HepG2 (cell line): ENCODE measurements around the gene SNX15. TPM values are rescaled to one million over a fixed set of nuclear protein-coding genes. Genes with fewer than 3 reads are reported as not detected.

ENCODE experiments used
- ARNT2 ChIP-seq: sonication (generic); formaldehyde crosslinking; IDR thresholded peaks from 2 replicates; pipeline ENCODE4 v1.8.0; 2022; ENCODE audit warnings: mild to moderate bottlenecking, low read depth, missing genetic modification reagents, moderate library complexity
- CHD4 ChIP-seq: fragments of 200-600 bp; sonication (generic); IDR thresholded peaks from 2 replicates; pipeline ENCODE4 v1.7.0; 2017; ENCODE audit warnings: mild to moderate bottlenecking, low read length, borderline replicate concordance
- DMAP1 ChIP-seq: IDR thresholded peaks from 2 replicates; pipeline ENCODE4 v1.6.1; 2016
- DRAP1 ChIP-seq: IDR thresholded peaks from 2 replicates; pipeline ENCODE4 v1.6.1; 2016; ENCODE audit warnings: missing genetic modification reagents, missing compliant biosample characterization
- ERF ChIP-seq: IDR thresholded peaks from 2 replicates; pipeline ENCODE4 v1.6.1; 2018; ENCODE audit warnings: missing biosample characterization, missing genetic modification reagents
- EZH2 ChIP-seq: conservative IDR thresholded peaks from 2 replicates; pipeline ENCODE4 v1.6.1; 2012; ENCODE audit warnings: mild to moderate bottlenecking, low read depth, low read length, moderate library complexity
- GATAD2A ChIP-seq: IDR thresholded peaks from 2 replicates; pipeline ENCODE4 v1.6.1; 2016
- HDAC2 ChIP-seq: sonication (generic); formaldehyde crosslinking; IDR thresholded peaks from 2 replicates; pipeline ENCODE4 v1.4.0; 2020; ENCODE audit warnings: missing genetic modification reagents
- HMG20B ChIP-seq: conservative IDR thresholded peaks from 2 replicates; pipeline ENCODE4 v1.6.1; 2016; ENCODE audit warnings: missing genetic modification reagents, missing compliant biosample characterization
- HMGXB4 ChIP-seq, 2 experiments: sonication (generic) in 1 of 2; formaldehyde crosslinking in 1 of 2; IDR thresholded peaks; 2 replicates each; pipeline versions ENCODE4 v1.4.0 to v1.6.1; 2018 to 2020; ENCODE audit warnings: missing genetic modification reagents in 2 of 2, borderline replicate concordance in 1 of 2, low read depth in 1 of 2, mild to moderate bottlenecking in 1 of 2, missing biosample characterization in 1 of 2
- MED13 ChIP-seq: sonication (generic); formaldehyde crosslinking; IDR thresholded peaks from 2 replicates; pipeline ENCODE4 v1.5.0; 2020; ENCODE audit warnings: missing genetic modification reagents
- NFKB2 ChIP-seq: sonication (generic); formaldehyde crosslinking; IDR thresholded peaks from 2 replicates; pipeline ENCODE4 v1.4.0; 2020; ENCODE audit warnings: missing genetic modification reagents, borderline replicate concordance
- NFKBIZ ChIP-seq: IDR thresholded peaks from 2 replicates; pipeline ENCODE4 v1.6.1; 2018; ENCODE audit warnings: missing genetic modification reagents, missing compliant biosample characterization
- ONECUT2 ChIP-seq: sonication (generic); formaldehyde crosslinking; IDR thresholded peaks from 2 replicates; pipeline ENCODE4 v1.4.0; 2020; ENCODE audit warnings: missing genetic modification reagents
- PATZ1 ChIP-seq: sonication (generic); formaldehyde crosslinking; IDR thresholded peaks from 2 replicates; pipeline ENCODE4 v1.4.0; 2020; ENCODE audit warnings: missing genetic modification reagents
- PHF20 ChIP-seq: sonication (generic); formaldehyde crosslinking; IDR thresholded peaks from 2 replicates; pipeline ENCODE4 v1.5.0; 2020; ENCODE audit warnings: mild to moderate bottlenecking, missing genetic modification reagents
- POLR2A ChIP-seq, 2 experiments: IDR thresholded peaks; 2 replicates each; pipeline ENCODE4 v1.6.1; 2011; ENCODE audit warnings: low read depth in 2 of 2, low read length in 2 of 2, mild to moderate bottlenecking in 1 of 2, moderate library complexity in 1 of 2; ENCODE audit not compliant: insufficient read depth in 1 of 2
- POLR2AphosphoS2 ChIP-seq: IDR thresholded peaks from 2 replicates; pipeline ENCODE4 v1.6.1; 2011; ENCODE audit warnings: low read depth, low read length, improper control_type of control experiment
- SNAPC2 ChIP-seq: sonication (generic); formaldehyde crosslinking; IDR thresholded peaks from 2 replicates; pipeline ENCODE4 v1.8.1; 2022; ENCODE audit warnings: mild to moderate bottlenecking, missing genetic modification reagents
- SP1 ChIP-seq, 2 experiments: fragments of 450-650 bp in 1 of 2; sonication (generic) in 1 of 2; formaldehyde crosslinking in 1 of 2; IDR thresholded peaks; 2 replicates each; pipeline versions ENCODE4 v1.4.0 to v1.6.1; 2016 to 2020; ENCODE audit warnings: missing genetic modification reagents in 1 of 2
- SRF ChIP-seq: IDR thresholded peaks from 2 replicates; pipeline ENCODE4 v1.6.1; 2011; ENCODE audit warnings: mild to moderate bottlenecking, low read depth, low read length, moderate library complexity
- TEAD3 ChIP-seq: optimal IDR thresholded peaks from 2 replicates; pipeline ENCODE3; 2016; ENCODE audit warnings: borderline replicate concordance
- ZEB1 ChIP-seq: IDR thresholded peaks from 2 replicates; pipeline ENCODE4 v1.6.1; 2012; ENCODE audit warnings: mild to moderate bottlenecking, low read depth, inconsistent platforms; ENCODE audit not compliant: insufficient replicate concordance
- ZNF225 ChIP-seq: sonication (generic); formaldehyde crosslinking; IDR thresholded peaks from 2 replicates; pipeline ENCODE4 v1.4.0; 2020; ENCODE audit warnings: mild to moderate bottlenecking, missing genetic modification reagents
- ZNF292 ChIP-seq: sonication (generic); formaldehyde crosslinking; IDR thresholded peaks from 2 replicates; pipeline ENCODE4 v1.8.1; 2022; ENCODE audit warnings: mild to moderate bottlenecking, low read depth, missing genetic modification reagents, borderline replicate concordance
- ZNF639 ChIP-seq: conservative IDR thresholded peaks from 2 replicates; pipeline ENCODE4 v1.6.1; 2018; ENCODE audit warnings: missing genetic modification reagents
- ZNF7 ChIP-seq: IDR thresholded peaks from 2 replicates; pipeline ENCODE4 v1.6.1; 2016; ENCODE audit warnings: missing biosample characterization, missing genetic modification reagents
- ZNF746 ChIP-seq: sonication (generic); formaldehyde crosslinking; IDR thresholded peaks from 2 replicates; pipeline ENCODE4 v1.8.0; 2022; ENCODE audit warnings: mild to moderate bottlenecking, missing genetic modification reagents
- ZNF749 ChIP-seq: sonication (generic); formaldehyde crosslinking; IDR thresholded peaks from 2 replicates; pipeline ENCODE4 v1.8.0; 2022; ENCODE audit warnings: mild to moderate bottlenecking, missing genetic modification reagents, moderate library complexity, borderline replicate concordance
- polyA plus RNA-seq, 8 experiments: library from polyadenylated mRNA; depleted of rRNA in 3 of 8; stranded (reverse) in 7 of 8; unstranded in 1 of 8; fragments of >200 nt; fragmentation: Illumina TruSeq in 4 of 8; extraction: Trizol in 4 of 8; gene quantifications; 2 replicates each; pipeline versions ENCODE4 v1.2.1 to v1.2.3, GENCODE V29; 2011 to 2016; ENCODE audit warnings: low read depth in 4 of 8, missing spikeins in 1 of 8, mixed read lengths in 1 of 8; ENCODE audit not compliant: insufficient read depth in 1 of 8
- total RNA-seq, 5 experiments: library from RNA; depleted of rRNA; stranded (reverse); fragments of >200 nt; fragmentation: Illumina TruSeq; extraction: Trizol; gene quantifications; 2 replicates each; pipeline ENCODE4 v1.2.3, GENCODE V29; 2016; ENCODE audit warnings: low read depth in 1 of 5

SNX15 gene
- total and polyA plus RNA-seq, 2 of the 13 experiments (the other 11 are each of a cell fraction or from before 2014, with no cell fraction given): 19.1 to 22.6 TPM

GRCh38 chr11:64998141-64998540 lies 29.1 kb upstream of the SNX15 start (continued):
- no peak for TF ChIP-seq ZNF639 (CRISPR knock-in tag)
- TF ChIP-seq TEAD3 (CRISPR knock-in tag): peak; percentile 59
- no peak for TF ChIP-seq ERF
- TF ChIP-seq ZNF749: no peak
- TF ChIP-seq ZNF7 (CRISPR knock-in tag): no peak
- no peak for TF ChIP-seq NFKB2
- TF ChIP-seq ZEB1: no peak
- no peak for TF ChIP-seq ONECUT2 (CRISPR knock-in tag)
- TF ChIP-seq NFKBIZ (CRISPR knock-in tag): no peak
- no peak for TF ChIP-seq MED13 (CRISPR knock-in tag)
- TF ChIP-seq HDAC2 (CRISPR knock-in tag): peak; percentile 31; the same call in 1 of the 2 replicates
- TF ChIP-seq POLR2A (IDR thresholded peaks at IDR 0.05; ENCODE audit: insufficient read depth in 1 of 2, low read depth in 2 of 2, low read length in 2 of 2): 0 out of 4 replicates have a peak, but pooled peaks of 1 of the 2 experiments have one; percentile 29
- peak; percentile 34; the same call in 1 of the 2 replicates for TF ChIP-seq PHF20 (CRISPR knock-in tag)
- TF ChIP-seq ZNF225 (CRISPR knock-in tag): no peak
- peak; percentile 25; the same call in 1 of the 2 replicates for TF ChIP-seq DMAP1 (CRISPR knock-in tag)
- TF ChIP-seq CHD4: no peak
- TF ChIP-seq HMGXB4 (CRISPR knock-in tag; IDR thresholded peaks at IDR 0.05; ENCODE audit: borderline replicate concordance in 1 of 2, low read depth in 1 of 2): peak in 1 of 2 experiments; percentile 47; a peak in 1 of 4 replicates
- peak; percentile 40 for TF ChIP-seq PATZ1 (CRISPR knock-in tag)
- no peak for TF ChIP-seq SP1 (IDR thresholded peaks at IDR 0.05)
- no peak for TF ChIP-seq SP1 (CRISPR knock-in tag; IDR thresholded peaks at IDR 0.05)
- TF ChIP-seq GATAD2A (CRISPR knock-in tag): peak; percentile 62; the same call in 1 of the 2 replicates
- TF ChIP-seq HMG20B (CRISPR knock-in tag): 0 out of 2 replicates have a peak, but pooled peaks have one; percentile 53
- TF ChIP-seq EZH2: no peak
- no peak for TF ChIP-seq ZNF292 (CRISPR knock-in tag)
- peak; percentile 92; the same call in 1 of the 2 replicates for TF ChIP-seq POLR2AphosphoS2
- peak; percentile 37; the same call in 1 of the 2 replicates for TF ChIP-seq DRAP1 (CRISPR knock-in tag)
- TF ChIP-seq SRF: peak; percentile 97
- no peak for TF ChIP-seq ARNT2 (CRISPR knock-in tag)
- TF ChIP-seq ZNF746 (CRISPR knock-in tag): no peak
- no peak for TF ChIP-seq SNAPC2 (CRISPR knock-in tag)
